HepG2 (cell line): Measurements from ENCODE around the gene C11orf91. TPM values are rescaled to one million over a fixed set of nuclear protein-coding genes. Genes with fewer than 3 reads are reported as not detected.

Source experiments
- ARNT ChIP-seq: fragments of 450-650 bp; IDR thresholded peaks from 2 replicates; pipeline ENCODE4 v1.6.1; 2017
- ARNT2 ChIP-seq: sonication (generic); formaldehyde crosslinking; IDR thresholded peaks from 2 replicates; pipeline ENCODE4 v1.8.0; 2022; ENCODE audit warnings: mild to moderate bottlenecking, low read depth, missing genetic modification reagents, moderate library complexity
- ATAD3A ChIP-seq: sonication (generic); formaldehyde crosslinking; IDR thresholded peaks from 2 replicates; pipeline ENCODE4 v1.4.0; 2020; ENCODE audit warnings: missing genetic modification reagents
- FOXC1 ChIP-seq: sonication (generic); formaldehyde crosslinking; IDR thresholded peaks from 2 replicates; pipeline ENCODE4 v1.8.0; 2022; ENCODE audit warnings: mild to moderate bottlenecking, missing genetic modification reagents, borderline replicate concordance
- MLLT10 ChIP-seq: sonication (generic); formaldehyde crosslinking; IDR thresholded peaks from 2 replicates; pipeline ENCODE4 v1.4.0; 2020; ENCODE audit warnings: missing genetic modification reagents
- SIN3B ChIP-seq: fragments of 150-350 bp; IDR thresholded peaks from 2 replicates; pipeline ENCODE4 v1.6.1; 2014; ENCODE audit warnings: low read length
- SRY ChIP-seq: sonication (generic); formaldehyde crosslinking; IDR thresholded peaks from 2 replicates; pipeline ENCODE4 v1.8.0; 2022; ENCODE audit warnings: mild to moderate bottlenecking, missing genetic modification reagents
- TCF7 ChIP-seq: sonication (generic); IDR thresholded peaks from 2 replicates; pipeline ENCODE4 v1.6.1; 2016; ENCODE audit warnings: antibody characterized with exemption, low read depth
- ZMAT3 ChIP-seq: sonication (generic); formaldehyde crosslinking; conservative IDR thresholded peaks from 2 replicates; pipeline ENCODE4 v1.7.0; 2021; ENCODE audit warnings: missing genetic modification reagents
- ZNF225 ChIP-seq: sonication (generic); formaldehyde crosslinking; IDR thresholded peaks from 2 replicates; pipeline ENCODE4 v1.4.0; 2020; ENCODE audit warnings: mild to moderate bottlenecking, missing genetic modification reagents
- ZNF292 ChIP-seq: sonication (generic); formaldehyde crosslinking; IDR thresholded peaks from 2 replicates; pipeline ENCODE4 v1.8.1; 2022; ENCODE audit warnings: mild to moderate bottlenecking, low read depth, missing genetic modification reagents, borderline replicate concordance
- ZNF329 ChIP-seq: sonication (generic); formaldehyde crosslinking; IDR thresholded peaks from 2 replicates; pipeline ENCODE4 v1.9.0; 2021; ENCODE audit warnings: low read depth, mild to moderate bottlenecking, missing genetic modification reagents
- ZNF432 ChIP-seq: sonication (generic); formaldehyde crosslinking; IDR thresholded peaks from 2 replicates; pipeline ENCODE4 v1.5.0; 2020; ENCODE audit warnings: missing genetic modification reagents, mild to moderate bottlenecking, borderline replicate concordance
- ZNF614 ChIP-seq: IDR thresholded peaks from 2 replicates; pipeline ENCODE4 v1.6.1; 2018; ENCODE audit warnings: missing biosample characterization, missing genetic modification reagents, inconsistent platforms, borderline replicate concordance
- polyA plus RNA-seq, 8 experiments: library from polyadenylated mRNA; depleted of rRNA in 3 of 8; stranded (reverse) in 7 of 8; unstranded in 1 of 8; fragments of >200 nt; fragmentation: Illumina TruSeq in 4 of 8; extraction: Trizol in 4 of 8; gene quantifications; 2 replicates each; pipeline versions ENCODE4 v1.2.1 to v1.2.3, GENCODE V29; 2011 to 2016; ENCODE audit warnings: low read depth in 4 of 8, missing spikeins in 1 of 8, mixed read lengths in 1 of 8; ENCODE audit not compliant: insufficient read depth in 1 of 8
- total RNA-seq, 5 experiments: library from RNA; depleted of rRNA; stranded (reverse); fragments of >200 nt; fragmentation: Illumina TruSeq; extraction: Trizol; gene quantifications; 2 replicates each; pipeline ENCODE4 v1.2.3, GENCODE V29; 2016; ENCODE audit warnings: low read depth in 1 of 5
- TF ChIP-seq, protein P1 (sequence below): sonication (generic); formaldehyde crosslinking; IDR thresholded peaks from 2 replicates; pipeline ENCODE4 v1.4.0; 2020; ENCODE audit warnings: missing genetic modification reagents
- TF ChIP-seq, protein P2 (sequence below): sonication (generic); formaldehyde crosslinking; IDR thresholded peaks from 2 replicates; pipeline ENCODE4 v1.8.0; 2022; ENCODE audit warnings: mild to moderate bottlenecking, missing genetic modification reagents, moderate library complexity
- TF ChIP-seq, protein P3 (sequence below), 2 experiments: sonication (generic) in 1 of 2; formaldehyde crosslinking in 1 of 2; IDR thresholded peaks; 2 replicates each; pipeline versions ENCODE4 v1.6.1 to v1.9.0; 2014 to 2022; ENCODE audit warnings: antibody characterized with exemption in 1 of 2, borderline replicate concordance in 1 of 2, inconsistent platforms in 1 of 2, low read depth in 1 of 2, missing genetic modification reagents in 1 of 2
- TF ChIP-seq, protein P4 (sequence below): sonication (generic); formaldehyde crosslinking; IDR thresholded peaks from 2 replicates; pipeline ENCODE4 v1.4.0; 2020; ENCODE audit warnings: mild to moderate bottlenecking, missing genetic modification reagents
- TF ChIP-seq, protein P5 (sequence below): sonication (generic); formaldehyde crosslinking; IDR thresholded peaks from 2 replicates; pipeline ENCODE4 v1.4.0; 2020; ENCODE audit warnings: mild to moderate bottlenecking, missing genetic modification reagents

The C11orf91 gene
- total and polyA plus RNA-seq, 2 of the 13 experiments (the other 11 are each of a cell fraction or from before 2014, with no cell fraction given): 0.35 TPM; not detected in 1

GRCh38 chr11:33691066-33691864, 9.4 kb downstream of the C11orf91 start (continued):
- TF ChIP-seq, protein P1, sequence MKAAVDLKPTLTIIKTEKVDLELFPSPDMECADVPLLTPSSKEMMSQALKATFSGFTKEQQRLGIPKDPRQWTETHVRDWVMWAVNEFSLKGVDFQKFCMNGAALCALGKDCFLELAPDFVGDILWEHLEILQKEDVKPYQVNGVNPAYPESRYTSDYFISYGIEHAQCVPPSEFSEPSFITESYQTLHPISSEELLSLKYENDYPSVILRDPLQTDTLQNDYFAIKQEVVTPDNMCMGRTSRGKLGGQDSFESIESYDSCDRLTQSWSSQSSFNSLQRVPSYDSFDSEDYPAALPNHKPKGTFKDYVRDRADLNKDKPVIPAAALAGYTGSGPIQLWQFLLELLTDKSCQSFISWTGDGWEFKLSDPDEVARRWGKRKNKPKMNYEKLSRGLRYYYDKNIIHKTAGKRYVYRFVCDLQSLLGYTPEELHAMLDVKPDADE (CRISPR knock-in tag): no peak
- TF ChIP-seq, protein P2, sequence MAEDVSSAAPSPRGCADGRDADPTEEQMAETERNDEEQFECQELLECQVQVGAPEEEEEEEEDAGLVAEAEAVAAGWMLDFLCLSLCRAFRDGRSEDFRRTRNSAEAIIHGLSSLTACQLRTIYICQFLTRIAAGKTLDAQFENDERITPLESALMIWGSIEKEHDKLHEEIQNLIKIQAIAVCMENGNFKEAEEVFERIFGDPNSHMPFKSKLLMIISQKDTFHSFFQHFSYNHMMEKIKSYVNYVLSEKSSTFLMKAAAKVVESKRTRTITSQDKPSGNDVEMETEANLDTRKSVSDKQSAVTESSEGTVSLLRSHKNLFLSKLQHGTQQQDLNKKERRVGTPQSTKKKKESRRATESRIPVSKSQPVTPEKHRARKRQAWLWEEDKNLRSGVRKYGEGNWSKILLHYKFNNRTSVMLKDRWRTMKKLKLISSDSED: no peak
- no peak for TF ChIP-seq ZMAT3 (CRISPR knock-in tag)
- TF ChIP-seq, protein P3, sequence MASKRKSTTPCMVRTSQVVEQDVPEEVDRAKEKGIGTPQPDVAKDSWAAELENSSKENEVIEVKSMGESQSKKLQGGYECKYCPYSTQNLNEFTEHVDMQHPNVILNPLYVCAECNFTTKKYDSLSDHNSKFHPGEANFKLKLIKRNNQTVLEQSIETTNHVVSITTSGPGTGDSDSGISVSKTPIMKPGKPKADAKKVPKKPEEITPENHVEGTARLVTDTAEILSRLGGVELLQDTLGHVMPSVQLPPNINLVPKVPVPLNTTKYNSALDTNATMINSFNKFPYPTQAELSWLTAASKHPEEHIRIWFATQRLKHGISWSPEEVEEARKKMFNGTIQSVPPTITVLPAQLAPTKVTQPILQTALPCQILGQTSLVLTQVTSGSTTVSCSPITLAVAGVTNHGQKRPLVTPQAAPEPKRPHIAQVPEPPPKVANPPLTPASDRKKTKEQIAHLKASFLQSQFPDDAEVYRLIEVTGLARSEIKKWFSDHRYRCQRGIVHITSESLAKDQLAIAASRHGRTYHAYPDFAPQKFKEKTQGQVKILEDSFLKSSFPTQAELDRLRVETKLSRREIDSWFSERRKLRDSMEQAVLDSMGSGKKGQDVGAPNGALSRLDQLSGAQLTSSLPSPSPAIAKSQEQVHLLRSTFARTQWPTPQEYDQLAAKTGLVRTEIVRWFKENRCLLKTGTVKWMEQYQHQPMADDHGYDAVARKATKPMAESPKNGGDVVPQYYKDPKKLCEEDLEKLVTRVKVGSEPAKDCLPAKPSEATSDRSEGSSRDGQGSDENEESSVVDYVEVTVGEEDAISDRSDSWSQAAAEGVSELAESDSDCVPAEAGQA (IDR thresholded peaks at IDR 0.05; ENCODE audit: low read depth): 0 out of 2 replicates have a peak, but pooled peaks have one; percentile 2
- TF ChIP-seq, protein P3 (CRISPR knock-in tag; IDR thresholded peaks at IDR 0.05; ENCODE audit: borderline replicate concordance): no peak
- no peak for TF ChIP-seq ZNF292
- TF ChIP-seq MLLT10 (CRISPR knock-in tag): no peak
- TF ChIP-seq FOXC1 (CRISPR knock-in tag): no peak; the same call in 1 of the 2 replicates
- TF ChIP-seq ARNT2: no peak
- TF ChIP-seq, protein P4, sequence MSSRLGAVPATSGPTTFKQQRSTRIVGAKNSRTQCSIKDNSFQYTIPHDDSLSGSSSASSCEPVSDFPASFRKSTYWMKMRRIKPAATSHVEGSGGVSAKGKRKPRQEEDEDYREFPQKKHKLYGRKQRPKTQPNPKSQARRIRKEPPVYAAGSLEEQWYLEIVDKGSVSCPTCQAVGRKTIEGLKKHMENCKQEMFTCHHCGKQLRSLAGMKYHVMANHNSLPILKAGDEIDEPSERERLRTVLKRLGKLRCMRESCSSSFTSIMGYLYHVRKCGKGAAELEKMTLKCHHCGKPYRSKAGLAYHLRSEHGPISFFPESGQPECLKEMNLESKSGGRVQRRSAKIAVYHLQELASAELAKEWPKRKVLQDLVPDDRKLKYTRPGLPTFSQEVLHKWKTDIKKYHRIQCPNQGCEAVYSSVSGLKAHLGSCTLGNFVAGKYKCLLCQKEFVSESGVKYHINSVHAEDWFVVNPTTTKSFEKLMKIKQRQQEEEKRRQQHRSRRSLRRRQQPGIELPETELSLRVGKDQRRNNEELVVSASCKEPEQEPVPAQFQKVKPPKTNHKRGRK (CRISPR knock-in tag): no peak
- no peak for TF ChIP-seq ARNT
- TF ChIP-seq ZNF432 (CRISPR knock-in tag): no peak
- TF ChIP-seq ZNF225 (CRISPR knock-in tag): no peak
- TF ChIP-seq TCF7: peak; percentile 48; the same call in 1 of the 2 replicates
- no peak for TF ChIP-seq ATAD3A
- TF ChIP-seq SRY (CRISPR knock-in tag): no peak
- TF ChIP-seq ZNF614 (CRISPR knock-in tag): no peak
- no peak for TF ChIP-seq SIN3B
- no peak for TF ChIP-seq ZNF329
- TF ChIP-seq, protein P5, sequence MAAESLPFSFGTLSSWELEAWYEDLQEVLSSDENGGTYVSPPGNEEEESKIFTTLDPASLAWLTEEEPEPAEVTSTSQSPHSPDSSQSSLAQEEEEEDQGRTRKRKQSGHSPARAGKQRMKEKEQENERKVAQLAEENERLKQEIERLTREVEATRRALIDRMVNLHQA (CRISPR knock-in tag): no peak
